ENCODE measurements around the gene IFRD2.

GRCh38 chr3:50278123-50278879 is 13.9 kb downstream of the IFRD2 start:
- TF ChIP-seq ATF3 (IDR thresholded peaks at IDR 0.05; ENCODE audit: insufficient read depth, low read depth, low read length) = no peak
- no peak for TF ChIP-seq CTCF (IDR thresholded peaks at IDR 0.05; ENCODE audit: control extremely low read depth in 1 of 3, insufficient read depth in 1 of 3, low read depth in 1 of 3, low read length in 3 of 3)
- no peak for TF ChIP-seq NRF1 (IDR thresholded peaks at IDR 0.05; ENCODE audit: low read depth, low read length)
- no peak for TF ChIP-seq SIN3A (conservative IDR thresholded peaks at IDR 0.05 in 1 of 2, IDR thresholded peaks at IDR 0.05 in 1 of 2; ENCODE audit: low read depth in 1 of 2, low read length in 2 of 2)
- TF ChIP-seq CEBPB (IDR thresholded peaks at IDR 0.05; ENCODE audit: low read depth, low read length) = no peak
- TF ChIP-seq MAX (IDR thresholded peaks at IDR 0.05) = no peak
- no peak for TF ChIP-seq SP1 (IDR thresholded peaks at IDR 0.05; ENCODE audit: low read depth, low read length)
- no peak for TF ChIP-seq ASH2L (IDR thresholded peaks at IDR 0.05; ENCODE audit: low read length)
- TF ChIP-seq EP300 (IDR thresholded peaks at IDR 0.05; ENCODE audit: borderline replicate concordance in 1 of 2, low read depth in 2 of 2, low read length in 2 of 2) = no peak
- TF ChIP-seq POLR2AphosphoS5 (IDR thresholded peaks at IDR 0.05; ENCODE audit: low read depth, low read length) = no peak
- TF ChIP-seq GABPA (IDR thresholded peaks at IDR 0.05; ENCODE audit: borderline replicate concordance, insufficient read depth, low read length) = no peak
- no peak for TF ChIP-seq EZH2 (IDR thresholded peaks at IDR 0.05; ENCODE audit: low read depth, low read length, severe bottlenecking)
- no peak for TF ChIP-seq CHD1 (IDR thresholded peaks at IDR 0.05; ENCODE audit: low read depth, low read length)

Data from H1 (cell line).